ENCODE data around the gene DGKH. TPM values are rescaled to one million over a fixed set of nuclear protein-coding genes. Genes with fewer than 3 reads are reported as not detected.

DGKH gene
- total and polyA plus RNA-seq, 5 donors from 2014 or later, result 1.2 to 22.4 (median 2.5) TPM

DNA sequence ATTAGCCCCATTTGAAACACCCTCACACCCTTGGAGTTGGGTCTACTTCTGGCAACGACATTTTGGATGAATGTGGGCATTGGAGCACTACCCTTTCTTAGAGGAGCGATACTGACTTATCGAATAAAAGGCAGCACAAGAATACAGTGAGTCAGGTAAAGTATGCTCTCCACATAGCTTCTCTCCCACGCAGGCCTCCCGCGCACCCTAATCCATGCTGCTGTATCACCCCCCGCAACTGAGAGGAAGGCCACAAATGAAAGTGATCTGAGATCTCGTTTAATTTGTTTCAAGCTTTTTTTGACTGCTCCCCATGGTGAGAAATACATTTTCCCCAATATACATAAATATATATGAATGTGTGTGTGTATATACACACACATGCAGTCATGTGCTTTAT, 198.1 kb downstream of the DGKH start:
- H3K36me3 Mint-ChIP-seq, result peaks cover 15% of the 10 kb centered on the region
- peak overlapping the region in 1 of 3 donors; percentile 52 for H3K27ac Mint-ChIP-seq
- ATAC-seq (ENCODE audit: low read depth in 2 of 2), result no peak
- H3K4me3 Mint-ChIP-seq, result no peak overlapping the region
- no peak for DNase-seq
- H3K9me3 ChIP-seq (ENCODE audit: control insufficient read depth in 2 of 2, low read length in 2 of 2), result no peaks in the 10 kb centered on the region
- H3K27me3 ChIP-seq (ENCODE audit: control insufficient read depth, insufficient read depth, low read length), result no peaks in the 10 kb centered on the region
- no peak overlapping the region for H3K27ac ChIP-seq (ENCODE audit: insufficient read depth, low read length, poor library complexity, severe bottlenecking)
- H3K4me3 ChIP-seq (ENCODE audit: low read depth, low read length), result no peak overlapping the region
- no peaks in the 10 kb centered on the region for H3K36me3 ChIP-seq (ENCODE audit: control insufficient read depth, insufficient read depth, low read length)
- H3K4me1 Mint-ChIP-seq, result peaks cover 0 to 5% (median 0%) of the 10 kb centered on the region in 4 donors
- H3K4me1 ChIP-seq (ENCODE audit: control insufficient read depth, insufficient read depth, low read length, poor library complexity, severe bottlenecking), result no peaks in the 10 kb centered on the region
- no peaks in the 10 kb centered on the region for H3K27me3 Mint-ChIP-seq
- no peaks in the 10 kb centered on the region for H3K9me3 Mint-ChIP-seq

DNA sequence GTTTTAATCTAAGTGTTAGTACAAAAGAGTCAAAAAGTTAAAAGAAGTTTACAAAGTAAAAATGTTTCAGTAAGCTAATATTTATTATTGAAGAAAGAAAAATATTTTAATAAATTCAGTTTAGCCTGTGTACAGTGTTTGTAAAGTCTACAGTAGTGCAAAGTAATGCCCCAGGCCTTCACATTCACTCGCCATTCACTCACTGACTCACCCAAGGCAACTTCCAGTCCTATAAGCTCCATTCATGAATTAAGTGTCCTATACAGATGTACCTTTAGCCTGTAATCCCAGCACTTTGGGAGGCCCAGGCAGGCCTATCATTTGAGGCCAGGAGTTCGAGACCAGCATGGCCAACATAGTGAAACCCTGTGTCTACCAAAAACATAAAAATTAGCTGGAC, 199.4 kb downstream of the DGKH start:
- no peak overlapping the region for H3K4me3 ChIP-seq (ENCODE audit: low read depth, low read length)
- Mint-ChIP-seq H3K36me3 (peaks cover 11% of the 10 kb centered on the region), H3K9me3 (no peaks in the 10 kb centered on the region), H3K4me1 (peaks cover 0 to 5% (median 0%) of the 10 kb centered on the region in 4 donors), H3K4me3 (no peak overlapping the region), H3K27ac (no peak overlapping the region), H3K27me3 (no peaks in the 10 kb centered on the region)
- H3K27ac ChIP-seq (ENCODE audit: insufficient read depth, low read length, poor library complexity, severe bottlenecking), result no peak overlapping the region
- DNase-seq (no peak), ATAC-seq (ENCODE audit: low read depth in 2 of 2) (no peak)
- H3K4me1 ChIP-seq (ENCODE audit: control insufficient read depth, insufficient read depth, low read length, poor library complexity, severe bottlenecking), result no peaks in the 10 kb centered on the region
- H3K27me3 ChIP-seq (ENCODE audit: control insufficient read depth, insufficient read depth, low read length), result no peaks in the 10 kb centered on the region
- H3K9me3 ChIP-seq (ENCODE audit: control insufficient read depth in 2 of 2, low read length in 2 of 2), result no peaks in the 10 kb centered on the region
- no peaks in the 10 kb centered on the region for H3K36me3 ChIP-seq (ENCODE audit: control insufficient read depth, insufficient read depth, low read length)

DNA sequence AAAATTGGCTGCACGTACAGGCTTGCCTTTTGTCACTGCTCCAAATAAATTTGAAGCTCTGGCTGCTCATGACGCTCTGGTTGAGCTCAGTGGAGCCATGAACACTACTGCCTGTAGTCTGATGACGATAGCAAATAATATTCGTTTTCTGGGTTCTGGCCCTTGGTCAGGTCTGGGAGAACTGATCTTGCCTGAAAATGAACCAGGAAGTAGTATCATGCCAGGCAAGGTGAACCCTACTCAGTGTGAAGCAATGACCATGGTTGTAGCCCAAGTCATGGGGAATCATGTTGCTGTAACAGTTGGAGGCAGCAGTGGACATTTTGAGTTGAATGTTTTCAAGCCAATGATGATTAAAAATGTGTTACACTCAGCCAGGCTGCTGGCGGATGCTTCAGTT, 207.4 kb downstream of the DGKH start:
- Histone ChIP-seq H3K4me3 (ENCODE audit: low read depth, low read length) (no peak overlapping the region), H3K36me3 (ENCODE audit: control insufficient read depth, insufficient read depth, low read length) (no peaks in the 10 kb centered on the region), H3K9me3 (ENCODE audit: control insufficient read depth in 2 of 2, low read length in 2 of 2) (no peaks in the 10 kb centered on the region), H3K27ac (ENCODE audit: insufficient read depth, low read length, poor library complexity, severe bottlenecking) (no peak overlapping the region), H3K4me1 (ENCODE audit: control insufficient read depth, insufficient read depth, low read length, poor library complexity, severe bottlenecking) (no peaks in the 10 kb centered on the region), H3K27me3 (ENCODE audit: control insufficient read depth, insufficient read depth, low read length) (peaks cover 4% of the 10 kb centered on the region)
- Mint-ChIP-seq H3K4me3 (no peak overlapping the region), H3K27me3 (no peaks in the 10 kb centered on the region), H3K4me1 (peaks cover 0 to 8% (median 3%) of the 10 kb centered on the region in 4 donors), H3K36me3 (no peaks in the 10 kb centered on the region), H3K9me3 (peaks cover 0 to 1% (median 0%) of the 10 kb centered on the region in 7 donors), H3K27ac (no peak overlapping the region)
- ATAC-seq (ENCODE audit: low read depth in 2 of 2) (no peak), DNase-seq (no peak)

DNA sequence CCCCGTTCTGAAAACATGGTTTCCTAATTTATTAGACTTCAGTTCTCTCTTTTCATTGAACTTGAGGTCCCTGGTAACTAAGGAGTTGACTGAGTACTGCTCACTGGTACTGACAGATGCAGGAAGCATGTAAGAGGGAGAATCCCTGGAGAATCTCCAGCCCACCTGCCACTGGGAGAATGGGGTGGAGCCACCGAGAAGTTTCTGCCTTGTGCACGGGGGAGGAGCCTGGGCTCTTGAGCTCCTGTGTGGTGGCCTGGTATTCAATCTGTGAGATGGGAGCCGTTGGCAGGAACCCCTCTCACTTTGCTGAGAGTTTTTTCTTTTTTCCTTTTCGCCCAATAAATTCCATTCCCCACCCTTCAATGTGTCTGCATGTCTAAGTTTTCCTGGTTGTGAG, 210.3 kb downstream of the DGKH start:
- no peak overlapping the region for H3K4me3 Mint-ChIP-seq

DNA sequence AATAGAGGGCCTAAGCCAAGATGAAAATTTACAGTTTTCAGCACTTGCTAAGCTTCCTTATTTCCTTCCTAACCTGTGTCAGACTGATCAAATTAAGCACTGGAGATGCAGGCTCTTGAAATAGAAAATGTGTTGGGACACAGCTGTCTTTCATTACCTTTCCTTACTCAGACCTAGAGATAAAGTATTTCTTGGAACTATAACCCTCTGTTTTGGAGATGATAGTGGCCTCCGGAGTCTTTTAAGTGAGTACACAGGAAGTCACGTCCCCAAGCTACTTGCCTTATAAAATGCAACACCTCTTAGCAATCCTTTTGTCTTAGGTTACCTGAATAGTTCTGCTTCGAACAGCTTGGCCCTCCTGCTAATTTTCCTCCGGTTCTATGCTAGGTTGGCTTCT, 211.1 kb downstream of the DGKH start:
- H3K27ac Mint-ChIP-seq, result peak overlapping the region in 1 of 3 donors; percentile 27
- no peak overlapping the region for H3K4me3 Mint-ChIP-seq
- no peaks in the 10 kb centered on the region for H3K36me3 Mint-ChIP-seq

More for the DNA sequence above, 210.3 kb downstream of the DGKH start:
- Mint-ChIP-seq H3K27me3 (no peaks in the 10 kb centered on the region), H3K9me3 (peaks cover 0 to 1% (median 0%) of the 10 kb centered on the region in 7 donors), H3K36me3 (no peaks in the 10 kb centered on the region), H3K27ac (no peak overlapping the region), H3K4me1 (peaks cover 0 to 8% (median 3%) of the 10 kb centered on the region in 4 donors)
- ATAC-seq (ENCODE audit: low read depth in 2 of 2) (no peak), DNase-seq (no peak)
- Histone ChIP-seq H3K27ac (ENCODE audit: insufficient read depth, low read length, poor library complexity, severe bottlenecking) (no peak overlapping the region), H3K4me3 (ENCODE audit: low read depth, low read length) (no peak overlapping the region), H3K4me1 (ENCODE audit: control insufficient read depth, insufficient read depth, low read length, poor library complexity, severe bottlenecking) (no peaks in the 10 kb centered on the region), H3K27me3 (ENCODE audit: control insufficient read depth, insufficient read depth, low read length) (peaks cover 11% of the 10 kb centered on the region), H3K9me3 (ENCODE audit: control insufficient read depth in 2 of 2, low read length in 2 of 2) (no peaks in the 10 kb centered on the region), H3K36me3 (ENCODE audit: control insufficient read depth, insufficient read depth, low read length) (no peaks in the 10 kb centered on the region)

GRCh38 chr13:42260903-42261654, 212.6 kb downstream of the DGKH start:
- Histone ChIP-seq H3K4me1 (ENCODE audit: control insufficient read depth, insufficient read depth, low read length, poor library complexity, severe bottlenecking) (no peaks in the 10 kb centered on the region), H3K27ac (ENCODE audit: insufficient read depth, low read length, poor library complexity, severe bottlenecking) (no peak overlapping the region), H3K36me3 (ENCODE audit: control insufficient read depth, insufficient read depth, low read length) (no peaks in the 10 kb centered on the region), H3K4me3 (ENCODE audit: low read depth, low read length) (no peak overlapping the region), H3K9me3 (ENCODE audit: control insufficient read depth in 2 of 2, low read length in 2 of 2) (no peaks in the 10 kb centered on the region), H3K27me3 (ENCODE audit: control insufficient read depth, insufficient read depth, low read length) (peaks cover 11% of the 10 kb centered on the region)
- ATAC-seq (ENCODE audit: low read depth in 2 of 2), result no peak
- Mint-ChIP-seq H3K27me3 (peaks cover 4% of the 10 kb centered on the region), H3K4me3 (no peak overlapping the region), H3K27ac (no peak overlapping the region), H3K4me1 (peaks cover 0 to 8% (median 3%) of the 10 kb centered on the region in 4 donors), H3K9me3 (peaks cover 0 to 1% (median 0%) of the 10 kb centered on the region in 7 donors), H3K36me3 (no peaks in the 10 kb centered on the region)
- DNase-seq, result no peak

More for the DNA sequence above, 211.1 kb downstream of the DGKH start:
- Histone ChIP-seq H3K4me3 (ENCODE audit: low read depth, low read length) (no peak overlapping the region), H3K27me3 (ENCODE audit: control insufficient read depth, insufficient read depth, low read length) (peaks cover 11% of the 10 kb centered on the region), H3K27ac (ENCODE audit: insufficient read depth, low read length, poor library complexity, severe bottlenecking) (no peak overlapping the region), H3K4me1 (ENCODE audit: control insufficient read depth, insufficient read depth, low read length, poor library complexity, severe bottlenecking) (no peaks in the 10 kb centered on the region), H3K36me3 (ENCODE audit: control insufficient read depth, insufficient read depth, low read length) (no peaks in the 10 kb centered on the region), H3K9me3 (ENCODE audit: control insufficient read depth in 2 of 2, low read length in 2 of 2) (no peaks in the 10 kb centered on the region)
- ATAC-seq (ENCODE audit: low read depth in 2 of 2) (no peak), DNase-seq (peak in 1 of 3 donors; percentile 60)
- H3K4me1 Mint-ChIP-seq, result peaks cover 0 to 8% (median 3%) of the 10 kb centered on the region in 4 donors
- H3K27me3 Mint-ChIP-seq, result peaks cover 3% of the 10 kb centered on the region
- H3K9me3 Mint-ChIP-seq, result peaks cover 0 to 1% (median 0%) of the 10 kb centered on the region in 7 donors

- Mint-ChIP-seq H3K9me3 (no peaks in the 10 kb centered on the region), H3K27me3 (peaks cover 10% of the 10 kb centered on the region), H3K27ac (no peak overlapping the region), H3K36me3 (no peaks in the 10 kb centered on the region), H3K4me1 (peaks cover 8 to 12% (median 9%) of the 10 kb centered on the region in 4 donors), H3K4me3 (no peak overlapping the region)
- no peaks in the 10 kb centered on the region for H3K9me3 ChIP-seq (ENCODE audit: control insufficient read depth in 2 of 2, low read length in 2 of 2)
- H3K36me3 ChIP-seq (ENCODE audit: control insufficient read depth, insufficient read depth, low read length), result no peaks in the 10 kb centered on the region
- H3K4me3 ChIP-seq (ENCODE audit: low read depth, low read length), result no peak overlapping the region
- DNase-seq (no peak), ATAC-seq (ENCODE audit: low read depth in 2 of 2) (no peak)
- H3K4me1 ChIP-seq (ENCODE audit: control insufficient read depth, insufficient read depth, low read length, poor library complexity, severe bottlenecking), result peaks cover 7% of the 10 kb centered on the region
- no peak overlapping the region for H3K27ac ChIP-seq (ENCODE audit: insufficient read depth, low read length, poor library complexity, severe bottlenecking)
- peaks cover 11% of the 10 kb centered on the region for H3K27me3 ChIP-seq (ENCODE audit: control insufficient read depth, insufficient read depth, low read length)
These were observed 218.0 kb downstream of the DGKH start for GRCh38 chr13:42266473-42266872.

All from CD4-positive, CD25-positive, alpha-beta regulatory T cell (primary cell).